NK-92 (cell line): ENCODE measurements around the gene SAMSN1.

Experiments
- DNase-seq: peaks from one replicate; lab custom pipeline; 2025; ENCODE audit not compliant: unreplicated experiment; lab: John Stamatoyannopoulos, UW

The SAMSN1 gene

DNA sequence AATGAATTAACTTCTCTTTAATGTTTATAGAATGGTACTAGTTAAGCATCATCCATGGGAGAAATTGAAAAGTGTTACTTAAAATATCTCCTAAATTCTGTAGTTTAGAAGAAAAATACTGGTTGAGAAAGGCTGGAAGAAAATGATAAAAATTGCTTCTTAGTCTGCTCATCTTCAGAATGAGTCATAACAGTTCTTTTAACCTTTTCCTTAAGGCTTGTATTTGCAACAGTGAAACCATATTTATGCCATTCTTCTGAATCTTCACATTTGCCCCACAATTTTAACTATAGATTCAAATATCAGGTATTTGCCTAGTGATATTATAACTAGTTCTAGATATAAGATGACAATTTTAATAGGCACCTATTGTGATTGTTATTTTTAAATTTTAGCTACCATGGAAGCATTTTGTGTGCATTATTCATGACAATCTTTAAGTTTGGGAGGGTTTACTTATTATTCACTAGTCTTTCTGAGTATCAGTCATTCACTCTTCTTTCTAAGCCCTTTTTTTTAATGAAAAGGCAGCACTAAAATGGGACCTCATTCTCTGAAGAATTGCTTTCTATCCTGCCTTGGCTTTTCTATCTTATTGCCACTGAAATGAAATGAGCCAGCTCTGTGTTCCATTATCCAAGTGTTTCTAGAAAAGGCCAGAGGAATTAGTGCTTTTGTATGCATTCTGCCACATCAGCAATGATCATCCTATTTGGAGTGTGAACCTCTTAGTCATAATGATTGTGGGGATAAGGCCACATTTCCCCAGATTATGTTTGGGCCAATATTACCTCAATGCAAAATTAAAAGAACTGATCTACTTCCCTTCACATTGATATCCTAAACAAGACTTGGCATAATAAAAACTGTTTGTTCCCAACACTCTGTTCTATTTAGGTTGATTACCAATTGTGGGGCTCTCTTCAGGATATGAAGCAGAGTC, 58.4 kb downstream of the SAMSN1 start:
- DNase-seq = no peak

DNA sequence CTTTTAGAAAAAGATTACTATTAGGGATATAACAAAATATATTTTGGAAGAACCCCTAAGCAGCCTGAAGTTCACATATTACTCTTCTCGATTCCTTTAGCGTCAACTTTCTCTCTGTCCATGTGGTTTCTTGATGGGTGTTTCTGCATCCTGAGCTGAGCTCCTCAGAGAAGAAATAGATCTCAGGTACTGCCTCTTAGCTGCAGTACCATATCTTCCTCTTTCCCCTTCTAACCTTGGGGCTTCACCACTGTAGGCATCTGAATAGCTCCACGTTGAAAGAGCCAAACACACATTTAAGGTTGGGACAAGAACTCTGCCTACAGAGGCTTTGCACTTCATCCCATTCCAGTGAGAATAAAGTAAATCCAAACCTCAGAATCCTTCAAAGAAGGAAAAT, 59.2 kb downstream of the SAMSN1 start:
- no peak for DNase-seq

DNA sequence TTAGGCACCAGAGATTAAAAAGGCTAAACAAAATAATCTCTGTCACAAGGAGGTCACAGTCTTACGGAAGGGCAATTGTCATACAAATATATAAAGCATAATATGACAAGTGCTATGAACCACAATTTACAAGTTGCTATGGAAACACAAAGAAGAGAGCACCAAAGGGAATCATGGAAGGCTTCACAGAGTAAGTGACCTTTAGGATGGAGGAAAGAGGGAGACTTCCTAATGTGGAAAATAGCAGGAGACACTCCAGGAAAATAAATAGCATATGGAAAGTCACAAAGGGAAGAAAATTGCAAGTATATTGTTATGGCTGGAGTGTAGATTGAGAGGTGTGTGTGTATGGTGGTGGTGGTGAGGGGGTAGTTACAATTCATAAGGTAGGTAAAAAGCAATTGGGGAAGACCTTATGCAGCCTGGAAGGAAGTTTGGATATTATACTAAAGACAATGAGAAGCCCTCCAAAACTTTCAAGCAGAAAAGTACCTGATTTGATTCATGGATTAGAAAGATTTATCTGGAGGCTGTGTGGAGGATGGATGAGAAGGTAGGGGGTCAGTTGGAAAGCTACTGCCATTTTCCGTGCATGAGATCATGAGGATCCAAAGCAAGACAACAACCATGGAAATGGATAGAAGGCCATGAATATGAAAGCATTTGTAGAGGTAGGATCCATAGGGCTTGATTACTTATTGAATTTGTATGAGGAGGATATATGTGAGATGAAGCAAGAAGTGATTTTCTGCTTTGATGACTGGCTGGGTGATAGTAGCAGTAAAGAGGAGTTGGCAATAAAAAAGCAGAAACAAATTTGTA, 61.7 kb downstream of the SAMSN1 start:
- no peak for DNase-seq

DNA sequence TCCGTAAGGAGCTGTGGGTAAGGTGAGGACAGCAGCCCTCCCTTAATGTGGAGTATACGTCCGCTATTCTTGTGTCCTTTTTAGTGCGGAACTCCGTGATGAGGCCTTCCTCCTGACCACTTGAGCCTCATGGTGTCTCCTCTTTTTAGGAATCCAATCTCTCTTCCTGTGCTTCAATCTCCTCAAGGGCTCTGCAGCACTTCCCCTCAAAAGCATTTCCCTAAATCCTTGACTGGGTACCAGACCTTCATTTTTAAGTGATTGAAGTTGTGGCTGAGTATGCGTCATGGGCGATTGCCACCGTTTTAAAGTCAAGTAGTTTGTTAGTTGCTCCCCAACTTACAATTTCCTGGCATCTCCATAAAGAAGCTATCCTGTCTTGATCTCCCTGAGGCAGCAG, 62.8 kb downstream of the SAMSN1 start:
- no peak for DNase-seq

DNA sequence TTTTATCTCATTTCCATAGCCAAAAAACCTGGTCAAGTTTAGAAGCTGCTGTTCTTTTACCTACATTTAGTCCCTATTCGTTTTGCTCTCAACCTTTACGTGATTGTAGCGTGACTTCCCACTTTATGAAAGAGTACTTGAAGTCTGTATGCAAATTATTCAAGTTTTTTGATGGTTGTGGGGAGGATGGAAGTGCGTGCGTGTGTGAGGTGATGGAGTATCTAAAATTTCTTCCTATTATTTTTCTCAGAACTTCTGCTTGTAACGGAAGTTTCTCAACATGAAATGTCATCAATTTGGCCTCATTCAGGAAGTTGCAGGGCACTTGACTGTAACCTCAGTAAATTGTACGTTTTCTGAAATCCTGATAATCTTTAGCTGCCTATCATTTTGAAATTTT, 64.0 kb downstream of the SAMSN1 start:
- DNase-seq = no peak

DNA sequence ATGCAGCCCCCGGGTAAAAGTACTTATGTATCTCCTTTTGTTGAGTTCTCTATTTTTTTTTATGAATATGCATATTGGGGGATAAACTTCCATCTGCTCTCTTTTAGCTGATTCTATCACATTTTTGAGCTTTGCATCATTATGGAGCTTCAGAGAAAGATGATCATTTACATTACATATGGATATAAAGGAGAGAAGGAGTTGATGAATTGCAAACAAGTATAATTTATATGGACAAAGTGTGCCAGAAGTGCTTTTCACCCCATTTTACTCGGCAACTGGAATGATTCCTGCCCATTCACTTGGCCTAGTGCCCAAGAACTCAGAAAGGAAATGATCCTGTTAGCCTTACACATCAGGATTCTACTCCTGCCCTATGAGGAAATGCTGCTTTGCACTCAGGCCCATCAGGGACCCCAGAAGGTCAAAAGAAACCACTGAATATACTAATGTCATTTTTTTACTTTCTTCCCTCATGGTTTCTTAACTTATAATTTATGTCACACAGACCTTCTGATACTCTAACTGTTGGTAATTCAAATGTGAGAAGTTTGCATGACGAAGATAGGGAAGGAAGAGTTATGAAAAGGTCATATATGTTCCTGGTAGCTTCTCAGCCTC, 65.6 kb downstream of the SAMSN1 start:
- no peak for DNase-seq

DNA sequence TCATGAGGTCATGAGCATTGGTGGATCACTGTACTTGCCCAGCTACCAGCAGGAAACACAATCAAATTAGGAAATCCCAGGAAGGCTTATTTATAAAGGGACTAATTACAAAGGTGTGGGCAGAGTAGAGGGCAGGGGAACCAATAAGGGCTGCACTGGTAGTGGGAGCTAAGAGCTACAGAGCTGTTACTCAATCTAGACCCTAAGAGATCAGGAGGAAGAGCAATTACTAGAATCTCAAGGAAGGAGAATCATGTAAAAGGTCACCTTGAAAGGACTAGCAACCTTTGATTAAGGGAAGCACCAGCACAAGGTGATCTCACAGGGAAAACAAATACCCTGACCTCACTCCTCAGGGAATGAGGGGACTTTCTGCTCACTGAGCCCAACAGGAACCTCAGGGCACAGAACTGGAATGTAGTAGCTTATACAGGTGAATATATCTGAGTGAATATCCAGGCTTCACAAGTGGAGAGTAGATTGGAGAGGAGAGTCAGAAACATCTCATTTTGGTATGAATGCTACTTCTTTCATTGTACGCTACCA, 66.8 kb downstream of the SAMSN1 start:
- no peak for DNase-seq

DNA sequence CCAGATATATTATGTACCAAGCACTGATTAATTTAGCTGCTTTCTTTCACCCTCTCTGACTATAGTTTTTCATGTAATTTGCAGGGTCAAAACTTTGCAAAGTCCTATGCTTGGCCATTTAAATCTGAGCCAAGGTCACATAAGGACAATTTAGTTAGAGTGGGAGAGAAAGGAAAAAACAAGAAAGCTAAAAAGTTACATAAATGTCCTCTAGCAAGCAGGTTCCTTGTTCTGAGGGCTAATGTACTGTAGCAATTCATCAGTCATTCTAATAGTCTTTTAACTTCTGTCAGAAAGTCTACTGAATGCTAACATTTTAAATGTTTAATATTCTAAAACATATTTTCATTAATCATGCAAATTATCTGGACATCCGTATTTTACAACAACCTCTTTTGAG, 68.3 kb downstream of the SAMSN1 start:
- no peak for DNase-seq

DNA sequence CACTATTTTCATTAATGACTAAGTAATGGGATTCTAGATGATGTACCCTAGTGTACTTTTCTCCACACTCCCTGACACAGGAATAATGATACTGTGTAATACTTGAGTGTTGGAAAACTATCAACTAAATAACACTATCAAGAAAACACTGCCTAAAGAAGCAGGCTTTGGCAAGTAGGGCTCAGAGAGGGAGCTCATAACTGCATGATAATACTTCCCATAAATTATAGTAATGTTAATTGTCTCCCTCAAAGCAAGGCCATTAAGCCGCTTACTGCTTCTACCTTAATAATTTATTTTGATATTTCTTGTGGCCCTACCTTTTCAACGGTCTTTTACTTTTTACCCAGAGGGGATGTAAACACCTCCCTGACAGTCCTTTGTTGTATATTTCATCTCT, 69.0 kb downstream of the SAMSN1 start:
- no peak for DNase-seq

DNA sequence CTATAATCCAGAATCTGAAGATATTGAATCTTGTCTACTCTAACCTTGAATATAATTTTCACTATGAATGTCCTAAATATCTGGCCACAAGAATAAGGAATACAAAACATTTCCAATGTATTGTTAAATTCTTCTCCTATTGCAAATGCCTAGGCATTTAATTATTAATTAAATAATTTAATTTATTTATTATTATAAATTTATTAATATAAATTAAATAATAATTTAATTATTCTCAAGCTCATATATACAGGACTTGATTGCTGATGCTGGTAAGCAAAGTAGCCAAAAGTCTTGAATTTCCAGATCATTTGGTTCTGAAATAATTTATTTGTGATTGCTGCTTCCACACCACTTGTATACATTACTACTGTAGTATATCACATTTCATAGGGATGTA, 71.1 kb downstream of the SAMSN1 start:
- no peak for DNase-seq

DNA sequence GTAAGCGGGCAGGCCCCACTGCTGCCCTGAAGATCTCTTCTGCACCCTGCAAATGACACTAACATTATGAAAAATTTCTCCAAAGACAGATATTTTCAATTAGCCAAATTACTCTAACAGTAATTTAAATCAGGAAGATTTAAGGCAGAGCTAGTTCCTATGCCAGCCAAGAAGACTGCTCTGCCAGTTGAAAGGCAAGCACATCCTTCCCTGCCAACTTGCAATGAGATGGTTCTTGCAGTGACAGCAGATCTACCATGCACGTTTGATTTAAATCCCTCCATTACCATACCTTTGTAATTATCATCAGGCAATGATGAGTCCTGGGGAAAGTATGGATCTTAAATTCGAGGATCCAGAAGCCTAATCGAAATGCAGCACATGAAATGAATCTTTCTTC, 76.5 kb downstream of the SAMSN1 start:
- DNase-seq = no peak

DNA sequence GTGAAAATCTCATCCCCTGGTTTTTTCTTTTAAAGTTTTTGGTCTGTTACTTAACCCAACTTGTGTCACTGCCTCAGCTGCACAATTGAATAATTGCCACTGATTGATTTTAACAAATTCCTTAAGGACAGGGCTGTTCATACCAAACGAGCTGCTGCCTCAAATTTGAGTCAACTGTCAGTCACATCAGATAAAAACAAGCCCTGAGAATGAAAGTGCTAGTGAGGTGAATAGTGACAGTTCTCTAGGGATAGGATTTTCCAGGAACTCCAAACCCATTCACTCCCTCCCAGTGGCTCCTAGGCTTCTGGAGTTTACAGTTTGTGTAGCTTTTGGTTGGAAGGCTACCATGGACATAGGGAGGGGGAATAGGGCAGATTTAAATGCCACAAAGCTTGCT, 79.4 kb downstream of the SAMSN1 start:
- no peak for DNase-seq

DNA sequence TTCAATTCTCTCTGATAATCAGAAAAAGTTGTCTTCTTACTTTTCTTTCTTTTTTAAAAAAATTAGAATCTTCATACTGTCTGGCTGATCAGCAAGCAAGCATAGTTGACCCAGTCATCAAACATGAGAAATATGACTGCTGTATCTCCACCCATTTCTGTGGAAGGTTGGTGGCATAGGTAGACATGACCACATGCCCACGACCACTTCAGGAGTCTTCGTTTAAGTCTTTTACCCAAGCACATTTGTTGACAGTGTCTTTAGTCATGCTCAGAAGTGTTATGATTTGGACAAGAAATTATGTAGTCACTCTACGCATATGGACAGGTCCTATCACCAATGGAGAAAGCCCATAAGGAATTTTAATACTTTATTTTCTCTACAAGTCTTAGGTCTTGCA, 88.4 kb downstream of the SAMSN1 start:
- no peak for DNase-seq

DNA sequence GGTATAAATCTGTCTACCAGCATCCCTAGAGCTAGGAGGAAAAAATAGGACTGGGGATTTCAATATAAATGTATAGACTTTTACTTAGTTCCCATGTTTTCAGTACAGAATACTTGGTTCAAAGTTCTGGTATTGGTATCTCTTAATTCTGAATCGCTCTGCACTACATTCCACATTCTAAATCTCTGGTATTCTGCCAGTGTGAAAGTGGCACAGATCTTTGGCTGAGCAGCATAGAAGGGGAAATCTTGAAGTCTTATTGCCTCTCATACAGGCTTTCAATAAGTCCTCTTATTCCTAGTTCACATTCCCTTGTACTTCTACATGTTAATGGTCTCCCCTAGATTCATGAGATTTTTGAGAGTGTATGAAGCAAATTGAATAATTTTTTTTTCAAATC, 89.2 kb downstream of the SAMSN1 start:
- no peak for DNase-seq

DNA sequence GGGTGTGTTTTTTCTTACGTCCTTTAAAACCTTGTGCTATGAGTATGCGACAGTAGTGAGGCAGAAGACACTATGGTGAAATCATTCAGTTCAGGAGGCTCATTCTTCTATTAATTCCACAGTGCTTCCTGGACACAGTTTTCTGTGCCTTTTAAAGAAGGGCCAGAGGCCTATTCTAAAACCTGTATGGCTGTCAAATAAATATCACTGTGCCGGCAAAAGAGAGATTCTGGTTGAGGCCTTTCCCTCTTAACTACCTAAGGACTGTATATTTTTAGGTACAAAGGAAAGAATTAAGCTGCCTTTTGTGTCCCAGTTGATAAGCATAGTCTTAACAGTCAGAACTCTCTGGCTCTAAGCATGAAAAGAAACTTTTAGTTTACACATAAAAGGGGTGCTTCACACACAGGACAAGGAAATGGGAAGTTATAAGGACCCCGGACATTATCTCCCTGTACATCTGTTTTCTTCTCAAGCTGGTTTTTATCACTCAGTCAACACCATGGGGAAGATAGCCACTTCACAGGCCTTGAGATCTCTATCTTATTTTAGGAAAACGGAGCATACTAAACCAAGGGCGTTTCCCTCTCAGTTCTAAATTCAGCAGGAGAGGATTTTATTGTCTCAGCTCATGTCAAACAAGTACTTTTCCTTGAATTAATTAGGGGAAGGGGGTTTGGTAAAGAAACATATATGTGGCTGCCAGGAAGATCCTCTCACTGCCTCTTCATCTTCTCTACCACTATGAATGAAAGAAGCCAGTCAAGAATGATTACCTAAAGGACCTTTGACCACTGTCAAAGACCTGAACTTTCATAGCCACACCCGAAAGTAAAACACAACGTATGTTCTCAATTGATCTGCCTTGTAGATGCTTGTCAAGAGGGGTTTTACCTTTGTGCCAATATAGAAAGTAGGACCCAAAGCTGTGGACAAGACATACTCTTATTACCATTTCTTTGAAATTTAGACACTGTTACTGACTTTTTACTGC, 91.8 kb downstream of the SAMSN1 start:
- no peak for DNase-seq

DNA sequence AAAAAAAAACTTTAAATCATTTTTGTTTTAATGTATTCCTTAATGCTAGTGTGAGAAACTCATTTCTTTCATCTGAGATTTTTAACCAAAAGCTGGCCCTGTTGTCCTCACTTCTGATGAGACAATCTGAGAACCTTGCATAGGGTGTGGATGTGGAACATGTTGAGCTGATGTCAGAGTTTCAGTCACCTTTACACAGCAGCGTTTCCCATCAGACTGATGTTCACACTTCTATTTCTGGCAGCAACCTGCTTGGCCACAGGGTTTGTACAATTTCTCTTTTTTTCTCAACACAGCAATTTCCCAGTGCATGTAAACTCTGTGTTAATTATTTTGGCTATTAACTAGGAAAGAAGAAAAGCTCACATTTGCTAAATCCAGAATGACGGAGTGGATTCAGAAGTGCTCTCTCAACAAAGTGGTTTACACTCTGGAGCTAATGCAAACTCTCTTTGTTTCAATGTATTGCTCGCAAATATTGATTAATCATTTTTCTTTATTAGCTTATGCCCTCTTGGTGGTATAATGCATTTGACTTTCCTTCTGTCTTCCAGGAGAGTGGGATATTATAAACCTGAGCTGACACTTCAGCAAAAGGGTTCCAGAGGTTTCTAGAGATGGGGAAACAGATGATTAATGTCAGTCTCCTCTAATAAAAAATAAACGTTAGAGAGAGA, 92.6 kb downstream of the SAMSN1 start:
- DNase-seq = no peak

DNA sequence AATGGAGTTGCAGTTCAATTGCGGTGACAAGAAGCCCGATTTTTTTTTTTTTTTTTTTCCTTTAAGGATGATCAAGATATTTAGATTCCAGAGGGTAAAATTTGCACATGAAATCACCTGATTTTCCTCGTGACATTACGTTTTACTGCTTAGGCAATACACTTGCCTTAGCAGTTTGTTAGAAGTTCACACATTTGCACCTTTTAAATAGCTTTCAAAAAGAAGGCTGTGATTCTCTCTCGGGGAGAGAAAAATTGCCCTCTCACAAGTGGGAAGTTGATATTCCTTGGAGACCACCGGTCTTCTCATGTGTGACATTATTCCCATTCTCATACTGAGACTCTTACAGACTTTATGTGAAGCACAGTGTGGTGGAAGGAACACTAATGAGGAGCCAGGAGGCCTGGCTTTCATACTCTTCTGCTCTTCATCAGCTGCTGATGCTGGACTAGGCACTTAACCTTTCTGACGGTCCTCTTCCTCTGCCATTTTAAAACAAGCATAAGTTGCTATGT, 93.3 kb downstream of the SAMSN1 start:
- no peak for DNase-seq

DNA sequence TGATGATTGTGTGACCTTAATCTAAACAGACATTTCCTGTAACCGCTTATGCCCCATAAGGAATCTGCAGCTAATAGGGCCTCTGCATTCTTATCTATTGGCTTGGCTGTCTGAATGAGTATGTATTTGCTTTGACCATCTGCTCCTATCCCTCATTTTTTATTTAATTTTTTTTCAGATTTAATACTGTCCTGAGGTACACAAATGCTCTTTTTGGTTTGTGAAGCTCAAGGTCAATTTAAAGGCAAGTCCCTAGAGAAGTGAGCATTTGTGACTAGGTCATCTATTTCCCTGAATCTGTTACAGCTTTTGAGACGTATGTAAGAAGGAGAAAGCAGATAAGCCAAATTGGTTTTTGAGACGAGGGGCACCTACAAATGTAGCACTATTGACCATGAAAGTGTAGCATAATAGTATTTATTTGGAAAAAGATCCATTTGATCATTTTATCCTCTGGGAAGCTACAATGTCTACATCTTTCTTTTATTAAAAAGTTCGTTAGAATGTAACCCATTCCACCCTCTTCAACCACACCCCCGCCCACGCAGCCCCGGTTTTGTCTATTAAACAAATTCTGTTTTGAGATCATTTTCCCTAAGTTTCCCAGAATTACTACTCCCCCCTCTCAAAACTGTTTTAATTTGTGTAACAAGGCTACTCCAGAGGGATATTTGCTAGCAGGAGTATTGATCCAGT, 93.9 kb downstream of the SAMSN1 start:
- DNase-seq = no peak

DNA sequence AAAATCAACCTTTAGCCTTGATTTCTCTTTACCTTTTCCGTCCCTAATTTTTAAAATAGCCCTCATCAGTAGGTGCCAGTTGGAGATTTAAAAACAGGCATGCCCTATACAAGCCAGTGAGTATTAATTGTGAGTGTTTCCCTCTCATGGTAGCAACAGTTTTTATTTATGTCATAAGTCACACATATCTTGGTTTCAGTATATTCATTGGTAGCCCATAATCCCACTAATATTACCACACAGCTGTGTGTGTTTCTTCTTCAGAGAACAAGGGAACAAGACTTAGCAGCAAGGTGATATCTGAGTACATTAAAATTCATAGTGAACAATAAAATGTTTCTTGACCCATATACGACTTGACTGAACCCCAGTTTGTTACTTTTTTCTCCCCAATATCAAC, 94.6 kb downstream of the SAMSN1 start:
- no peak for DNase-seq
